Stimulated activated CD4-positive, alpha-beta T cell treated with anti-CD3 and anti-CD28 coated beads, Interleukin-4, amount 100 ng/mL, for 1 hour (primary cell): ENCODE measurements around the gene TMEM198.
A peak's percentile ranks its signal among the peaks of the same experiment; 100 is the strongest.

Source experiments
- DNase-seq: peaks from one replicate; pipeline ENCODE4 v3.0.0-alpha.2; 2020

TMEM198 gene

GRCh38 chr2:219591091-219591490 is 47.3 kb downstream of the TMEM198 start:
- no peak for DNase-seq

GRCh38 chr2:219592736-219593135 is 48.9 kb downstream of the TMEM198 start:
- no peak for DNase-seq

- no peak for DNase-seq
Observed at GRCh38 chr2:219593154-219593553, 49.3 kb downstream of the TMEM198 start.

- no peak for DNase-seq
Observed at GRCh38 chr2:219595256-219595655, 51.4 kb downstream of the TMEM198 start.

- DNase-seq = no peak
Observed at GRCh38 chr2:219596954-219597551, 53.2 kb downstream of the TMEM198 start.

- peak; percentile 88 for DNase-seq
Observed at GRCh38 chr2:219597552-219598307, 53.9 kb downstream of the TMEM198 start, which contains the start of gene STK11IP. Gene STK11IP, plus strand, starts transcription at chr2:219597857. Its CDS starts 263 bp downstream, at chr2:219598120.

- DNase-seq = no peak
Observed at GRCh38 chr2:219598308-219599078, 54.7 kb downstream of the TMEM198 start.
